GM18951 (cell line): ENCODE data around the gene RCAN3.
"Not testable (repeated sequence)": the region's sequence is repeated elsewhere in the genome, so short reads cannot be mapped to it uniquely, and the experiment has no call there.

Experiments used
- POLR2A ChIP-seq: IDR thresholded peaks from 4 replicates; pipeline ENCODE4 v1.6.1; 2011; ENCODE audit warnings: mild to moderate bottlenecking; ENCODE audit not compliant: insufficient read length, insufficient read depth; ENCODE audit errors: extremely low read depth
- in situ Hi-C: fragments of 300-500 bp; cut with MboI; formaldehyde crosslinking; loops from one replicate; pipeline ENCODE4 v1.12.0; 2022; ENCODE audit warnings: low sequenced_read_pairs, mixed read lengths, inconsistent platforms; ENCODE audit not compliant: unreplicated experiment

RCAN3 gene

DNA sequence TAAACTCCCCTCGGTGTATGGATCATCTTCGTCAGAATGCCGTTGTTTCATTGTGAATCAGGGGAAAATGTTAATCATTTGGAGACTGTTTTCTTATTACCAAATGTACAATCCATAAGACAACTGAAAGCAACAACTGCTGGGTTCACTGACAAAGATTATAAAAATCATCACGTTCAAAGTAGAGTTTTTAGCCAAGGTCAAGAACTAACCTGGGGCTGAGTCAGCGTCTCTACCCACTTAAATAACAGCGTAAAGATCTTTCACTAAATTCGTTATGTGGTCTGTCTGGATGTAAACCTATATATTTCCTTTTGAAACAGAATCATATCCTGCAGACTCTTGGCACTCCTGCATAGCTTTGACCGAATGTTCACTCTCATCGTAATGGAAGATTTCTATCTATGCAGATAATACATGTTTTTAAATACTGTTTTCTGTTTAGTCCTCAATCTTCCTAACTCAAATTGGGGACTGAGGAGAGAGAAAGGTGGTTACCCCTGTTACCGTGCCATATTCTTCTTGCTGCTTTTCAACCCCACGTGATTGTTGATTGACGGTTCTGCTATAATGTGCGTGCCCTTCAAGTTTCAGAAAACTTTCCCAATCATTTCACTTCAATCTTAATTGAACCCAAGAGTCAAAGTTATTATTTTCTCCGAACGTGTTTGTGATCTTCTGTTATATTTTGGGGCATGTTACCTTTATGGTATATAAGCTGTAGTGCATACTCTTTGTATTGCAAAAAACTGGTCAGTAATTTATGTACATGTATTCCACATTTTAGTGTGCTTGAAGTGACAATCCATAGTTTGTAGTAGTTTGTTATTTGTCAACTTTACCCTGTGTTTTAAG is 37.6 kb downstream of the RCAN3 start:
- in situ Hi-C loops: no loop called here
- no peak for TF ChIP-seq POLR2A

DNA sequence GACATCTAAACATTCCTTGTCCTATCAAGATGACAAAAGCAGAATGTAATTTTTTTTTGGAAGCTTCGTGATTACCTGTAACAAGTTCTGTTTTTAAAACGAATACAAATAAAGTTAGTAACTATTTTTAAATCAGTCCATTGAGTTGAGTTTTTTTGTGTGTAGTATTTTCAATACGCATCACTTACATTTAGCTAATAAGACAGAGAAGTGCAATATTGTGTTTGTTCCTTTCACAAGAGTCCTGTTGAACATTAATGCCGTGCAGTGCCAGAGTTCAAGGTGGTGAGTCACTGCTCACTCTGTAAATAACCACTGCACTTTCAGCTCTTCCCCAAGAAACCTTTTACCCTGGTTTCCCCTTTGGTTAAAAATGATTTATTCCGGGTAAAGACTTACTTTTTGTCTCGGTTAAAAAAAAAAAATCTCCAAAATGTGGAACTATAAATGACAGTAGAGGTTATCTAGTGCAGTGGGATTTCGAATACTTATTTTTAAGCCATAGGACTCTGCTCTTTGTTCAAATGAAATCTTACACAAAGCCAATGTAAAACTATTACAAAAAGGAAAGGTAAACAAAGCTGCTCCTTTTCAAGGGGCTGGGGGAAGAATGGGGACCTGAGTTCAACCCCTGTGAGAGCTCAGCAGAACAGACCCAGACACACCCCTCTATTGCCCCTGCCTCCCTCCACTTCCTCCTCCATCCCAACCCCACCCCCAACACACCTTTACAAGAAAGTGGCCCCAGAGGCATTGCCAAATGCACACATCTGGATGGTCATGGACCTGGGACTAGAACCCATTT is 38.5 kb downstream of the RCAN3 start:
- in situ Hi-C loops: no loop called here
- TF ChIP-seq POLR2A: no peak

DNA sequence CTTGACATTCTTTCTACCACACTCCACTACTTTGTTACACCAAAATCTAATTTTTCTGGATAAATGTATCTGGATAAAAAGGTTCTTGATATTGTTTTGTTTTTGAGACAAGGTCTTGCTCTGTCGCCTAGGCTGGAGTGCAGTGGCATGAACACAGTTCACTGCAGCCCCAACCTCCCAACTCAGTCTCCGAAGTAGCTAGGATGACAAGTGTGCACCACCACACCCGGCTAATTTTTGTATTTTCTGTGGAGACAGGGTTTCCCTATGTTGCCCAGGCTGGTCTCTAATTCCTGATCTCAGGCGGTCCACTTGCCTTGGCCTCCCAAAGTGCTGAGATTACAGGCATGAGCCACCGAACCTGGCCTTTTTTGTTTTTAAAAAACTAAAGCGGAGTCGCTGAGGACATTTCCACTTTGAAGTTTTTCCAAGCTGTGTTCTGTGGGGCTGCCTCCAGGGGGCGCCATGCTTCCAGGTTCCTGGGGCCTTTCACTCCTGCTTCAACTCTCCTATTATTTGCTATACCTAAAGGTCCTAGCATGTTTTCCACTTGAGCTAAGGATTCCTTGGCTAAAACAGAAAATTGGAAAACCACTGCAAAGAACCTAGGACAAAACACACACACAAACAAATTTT is 39.2 kb downstream of the RCAN3 start:
- in situ Hi-C loops: no loop called here
- TF ChIP-seq POLR2A: no peak

DNA sequence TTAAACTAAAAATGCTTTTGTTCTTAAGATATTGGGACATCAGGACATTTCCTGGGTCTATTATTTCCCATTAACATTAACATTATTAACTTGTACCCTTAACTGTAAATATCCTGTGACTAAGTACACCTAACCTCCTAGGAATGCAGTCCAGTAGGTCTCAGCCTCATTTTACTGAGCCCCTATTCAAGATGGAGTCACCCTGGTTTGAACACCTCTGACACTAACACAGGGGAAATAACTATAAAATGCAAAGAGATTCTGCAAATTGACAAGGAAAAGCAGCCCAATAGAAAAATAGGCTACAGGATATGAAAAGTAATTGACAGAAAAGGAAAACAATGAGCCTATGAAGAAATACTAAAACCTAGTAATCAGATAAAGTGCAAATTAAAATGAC is 41.6 kb downstream of the RCAN3 start:
- TF ChIP-seq POLR2A: no peak
- in situ Hi-C loops: no loop called here

DNA sequence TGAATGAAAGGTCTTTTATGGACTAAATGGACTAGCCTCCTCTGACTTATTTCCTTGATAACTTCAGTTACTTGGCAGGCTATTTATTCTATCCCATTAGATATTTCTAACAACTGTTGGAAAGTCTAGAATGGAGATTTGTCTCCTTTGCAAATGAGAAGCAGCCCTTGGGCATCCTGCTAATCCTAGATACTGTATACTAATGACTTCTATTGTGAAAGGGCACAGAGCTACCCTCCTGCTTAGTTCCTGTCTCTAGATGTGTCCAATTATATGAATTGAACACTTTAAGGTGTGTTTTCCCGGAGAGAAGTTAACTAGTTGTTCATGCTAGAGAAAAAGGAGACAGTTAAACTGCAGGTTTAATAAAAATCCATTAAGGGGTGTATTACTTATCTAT is 43.0 kb downstream of the RCAN3 start:
- no peak for TF ChIP-seq POLR2A
- in situ Hi-C loops: no loop called here

DNA sequence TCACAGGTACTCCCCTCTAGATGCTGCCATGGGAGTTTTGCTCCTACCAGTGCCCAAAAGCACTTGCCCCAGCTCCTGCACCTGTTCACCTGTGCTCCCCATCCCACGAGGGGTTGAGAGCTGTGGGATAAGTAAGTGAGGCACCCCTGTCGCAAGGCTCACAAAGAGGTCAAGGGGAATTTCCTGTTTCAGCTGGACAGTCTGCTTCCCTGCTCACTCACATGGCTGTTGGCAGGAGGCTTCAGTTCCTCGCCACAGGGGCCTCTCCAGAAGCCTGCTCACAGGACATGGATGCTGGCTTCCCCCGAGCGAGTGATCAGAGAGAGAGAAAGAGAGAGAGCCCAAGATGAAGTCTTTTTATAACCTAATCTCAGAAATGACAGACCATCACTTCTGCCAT is 44.6 kb downstream of the RCAN3 start:
- no peak for TF ChIP-seq POLR2A
- in situ Hi-C loops: no loop called here

DNA sequence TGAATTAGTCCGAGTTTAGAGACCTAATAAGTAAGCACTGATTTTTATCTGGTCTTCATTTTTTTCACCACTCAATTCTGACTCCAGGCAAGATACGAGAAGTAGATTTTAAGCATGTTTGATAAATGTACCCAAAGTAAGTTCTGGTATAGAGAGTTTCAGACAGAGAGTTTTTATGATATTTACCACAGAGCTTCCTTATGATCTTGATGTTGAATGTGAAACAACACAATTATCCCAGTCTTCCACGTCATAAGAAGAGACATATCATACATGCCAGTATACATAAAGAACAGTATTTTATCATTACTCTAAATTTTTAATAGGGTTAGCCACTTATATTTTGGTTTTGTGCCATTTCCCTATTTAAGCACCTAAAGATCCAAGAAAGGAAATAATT is 45.4 kb downstream of the RCAN3 start:
- in situ Hi-C loops: no loop called here
- no peak for TF ChIP-seq POLR2A

DNA sequence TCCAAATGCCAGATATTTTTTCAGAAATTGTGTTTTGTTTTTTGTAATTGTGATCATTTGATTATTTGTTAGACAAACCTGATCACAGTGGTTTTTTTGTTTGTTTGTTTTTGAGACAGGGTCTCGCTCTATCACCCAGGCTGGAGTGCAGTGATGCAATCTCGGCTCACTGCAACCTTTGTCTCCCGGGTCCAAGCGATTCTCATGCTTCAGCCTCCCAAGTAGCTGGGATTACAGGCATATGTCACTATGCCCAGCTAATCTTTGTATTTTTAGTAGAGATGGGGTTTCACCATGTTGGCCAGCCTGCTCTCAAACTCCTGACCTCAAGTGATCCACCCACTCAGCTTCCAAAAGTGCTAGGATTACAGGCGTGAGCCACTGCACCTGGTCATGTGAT is 46.6 kb downstream of the RCAN3 start:
- in situ Hi-C loops: not testable (repeated sequence)

DNA sequence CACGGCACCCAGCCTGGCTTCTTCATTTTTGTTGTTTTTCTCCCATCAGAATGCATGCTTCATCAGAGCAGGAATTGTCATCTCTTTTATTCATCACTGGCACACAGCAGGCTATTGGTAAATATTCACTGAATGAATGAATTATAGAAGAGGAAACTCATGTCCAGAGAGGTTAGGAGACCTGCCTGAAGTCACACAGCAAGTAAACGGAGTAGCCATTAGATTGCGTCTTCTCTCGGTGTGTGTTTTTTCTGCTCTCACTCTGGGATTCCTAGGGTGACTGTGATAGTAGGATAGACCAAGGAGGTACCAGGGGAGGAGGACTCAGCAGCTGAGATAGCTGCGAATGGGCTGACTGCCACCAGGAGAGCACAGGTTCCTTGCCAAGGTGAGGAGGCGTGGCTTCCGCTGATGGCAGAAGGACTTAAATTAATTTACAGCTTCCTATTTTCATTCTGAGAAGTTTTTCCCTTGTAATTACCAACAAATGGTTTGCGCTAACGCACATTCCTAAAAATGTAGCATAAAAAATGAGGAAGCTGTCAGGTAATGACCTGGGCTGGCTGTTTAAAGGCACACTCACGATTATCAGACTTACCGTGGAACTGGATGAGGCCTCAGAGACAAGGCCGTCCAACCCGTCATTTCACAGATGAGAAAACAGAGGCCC is 48.8 kb downstream of the RCAN3 start:
- in situ Hi-C loops: no loop called here
- TF ChIP-seq POLR2A: no peak

DNA sequence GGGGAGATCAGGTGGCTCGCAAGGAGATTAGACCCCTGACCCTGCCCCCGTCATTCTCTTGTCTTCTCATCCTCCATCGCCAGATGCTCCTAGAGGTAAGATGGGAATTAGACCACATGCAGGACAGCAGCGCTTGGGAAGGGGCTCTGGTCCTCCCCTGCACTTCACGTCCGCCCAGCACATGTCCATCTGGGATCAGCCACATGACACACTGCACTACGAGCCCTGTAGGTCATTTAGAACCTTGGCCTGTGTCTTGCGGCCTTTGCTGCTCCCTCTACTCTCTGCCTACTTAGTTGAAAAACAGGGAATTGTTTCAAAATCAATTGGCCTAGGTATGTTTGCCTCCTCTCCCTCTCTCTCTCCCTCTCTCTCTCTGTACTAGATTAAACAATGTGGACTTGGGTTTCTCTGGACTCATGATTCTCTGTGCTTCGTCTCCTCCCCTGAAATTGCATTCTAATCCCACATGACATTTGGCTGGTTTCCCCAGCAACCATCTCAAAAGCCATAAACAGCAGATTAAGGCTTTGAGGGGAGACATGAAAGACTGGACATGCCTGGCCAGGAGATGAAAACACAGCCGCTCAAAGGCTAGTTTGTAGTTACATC is 49.4 kb downstream of the RCAN3 start:
- in situ Hi-C loops: no loop called here

DNA sequence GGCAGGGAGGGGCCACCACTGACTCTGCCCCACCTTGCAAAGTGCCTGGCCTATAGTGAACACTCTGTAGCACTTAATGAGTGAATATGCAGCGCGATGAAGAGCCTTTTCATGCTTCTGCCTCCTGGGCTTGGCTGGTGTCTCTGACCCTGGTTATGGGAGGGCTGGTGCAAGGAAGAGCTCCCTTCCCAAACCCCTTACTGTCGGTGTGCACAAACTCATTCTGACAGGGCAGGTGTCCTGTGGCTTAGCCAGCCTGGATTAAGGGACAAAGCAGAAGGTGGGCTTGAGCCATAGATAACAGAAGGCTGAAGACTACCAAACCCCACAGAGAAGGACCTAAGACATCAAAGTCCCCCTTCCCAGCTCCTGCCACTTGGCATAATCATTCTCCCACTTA is 51.3 kb downstream of the RCAN3 start:
- in situ Hi-C loops: no loop called here
- no peak for TF ChIP-seq POLR2A

More for the DNA sequence above, 49.4 kb downstream of the RCAN3 start:
- TF ChIP-seq POLR2A: no peak

DNA sequence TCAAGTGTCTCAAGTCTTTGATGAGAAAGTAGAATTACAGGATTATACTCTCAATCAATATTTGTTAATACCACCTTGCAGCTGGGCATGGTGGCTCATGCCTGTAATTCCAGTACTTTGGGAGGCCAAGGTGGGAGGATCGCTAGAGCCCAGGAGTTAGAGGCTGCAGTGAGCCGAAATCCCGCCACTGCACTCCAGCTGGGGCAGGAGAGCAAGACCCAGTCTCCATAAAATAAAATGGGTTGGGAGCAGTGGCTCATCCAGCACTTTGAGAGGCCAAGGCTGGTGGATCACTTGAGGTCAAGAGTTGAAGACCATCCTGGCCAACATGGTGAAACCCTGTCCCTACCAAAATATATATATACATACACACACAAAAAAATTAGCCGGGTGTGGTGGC is 52.1 kb downstream of the RCAN3 start:
- TF ChIP-seq POLR2A: no peak
- in situ Hi-C loops: no loop called here

DNA sequence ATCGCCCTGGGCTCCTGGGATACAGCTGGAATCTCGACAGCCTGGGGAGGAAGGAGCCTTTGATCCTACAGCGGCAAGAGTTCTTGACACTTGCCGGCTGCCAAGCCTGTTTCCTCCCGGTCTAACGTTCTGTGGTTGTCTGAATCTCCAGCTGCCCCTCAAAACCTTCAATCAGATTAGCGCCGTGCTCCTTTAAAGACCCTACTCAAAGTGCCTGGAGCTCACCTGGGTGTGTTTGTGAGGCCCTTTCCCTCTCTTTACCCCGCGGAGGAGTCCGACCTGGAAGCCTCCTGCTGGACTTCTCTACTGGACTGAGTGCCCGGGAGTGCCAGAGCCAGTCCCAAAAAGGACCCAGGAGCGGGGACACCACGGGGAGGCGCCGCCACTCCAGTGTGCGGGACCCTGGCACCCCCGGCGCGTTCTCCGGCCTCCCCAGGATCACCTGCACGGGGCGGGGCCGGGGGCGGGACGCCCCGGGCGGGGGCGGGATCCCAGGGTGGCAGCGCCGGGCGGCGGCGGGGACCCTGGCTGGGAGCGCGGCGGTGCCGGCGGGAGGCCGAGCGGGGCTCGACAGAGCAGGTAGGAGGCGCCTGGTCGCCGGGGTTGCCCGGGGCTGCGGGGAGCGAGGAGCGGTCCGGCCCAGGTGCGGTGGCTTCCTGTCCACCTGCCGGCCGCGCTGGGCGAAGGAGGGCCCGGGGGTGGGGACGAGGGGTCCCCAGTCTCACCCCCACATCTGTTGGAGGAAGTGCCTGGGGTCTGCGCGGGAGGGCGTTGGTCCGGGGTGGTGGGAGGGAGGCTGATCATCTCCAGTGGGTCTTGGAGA is 53.2 kb downstream of the RCAN3 start, which contains the start of gene NCMAP:
NCMAP (plus strand) TSS at position 497 of the 823 bp plus-strand sequence. CDS start 39,344 bp downstream, outside the sequence.
- TF ChIP-seq POLR2A: no peak

More for the DNA sequence above, 53.2 kb downstream of the RCAN3 start, which contains the start of gene NCMAP:
- in situ Hi-C loops: no loop called here
